HepG2 (cell line): Measurements from ENCODE around the gene C20orf144. TPM values are rescaled to one million over a fixed set of nuclear protein-coding genes. Genes with fewer than 3 reads are reported as not detected.

Experiments
- POLR2AphosphoS5 ChIP-seq: IDR thresholded peaks from 2 replicates; pipeline ENCODE4 v1.6.1; 2012; ENCODE audit warnings: low read depth, low read length
- SYNCRIP ChIP-seq: fragments of 200-400 bp; formaldehyde crosslinking; IDR thresholded peaks from 2 replicates; pipeline ENCODE4 v1.6.1; 2018; ENCODE audit warnings: mild to moderate bottlenecking, low read depth, low read length; ENCODE audit not compliant: insufficient read depth
- ZKSCAN8 ChIP-seq: IDR thresholded peaks from 2 replicates; pipeline ENCODE4 v1.6.1; 2016; ENCODE audit warnings: borderline replicate concordance, missing genetic modification reagents, missing compliant biosample characterization
- ZNF17 ChIP-seq: sonication (generic); formaldehyde crosslinking; IDR thresholded peaks from 2 replicates; pipeline ENCODE4 v1.5.0; 2020; ENCODE audit warnings: mild to moderate bottlenecking, missing genetic modification reagents
- ZNF282 ChIP-seq: fragments of 450-650 bp; IDR thresholded peaks from 2 replicates; pipeline ENCODE4 v1.6.1; 2018; ENCODE audit not compliant: partially characterized antibody
- ZNF441 ChIP-seq: sonication (generic); formaldehyde crosslinking; IDR thresholded peaks from 2 replicates; pipeline ENCODE4 v1.7.0; 2021; ENCODE audit warnings: missing genetic modification reagents, borderline replicate concordance
- polyA plus RNA-seq, 8 experiments: library from polyadenylated mRNA; depleted of rRNA in 3 of 8; stranded (reverse) in 7 of 8; unstranded in 1 of 8; fragments of >200 nt; fragmentation: Illumina TruSeq in 4 of 8; extraction: Trizol in 4 of 8; gene quantifications; 2 replicates each; pipeline versions ENCODE4 v1.2.1 to v1.2.3, GENCODE V29; 2011 to 2016; ENCODE audit warnings: low read depth in 4 of 8, missing spikeins in 1 of 8, mixed read lengths in 1 of 8; ENCODE audit not compliant: insufficient read depth in 1 of 8
- total RNA-seq, 5 experiments: library from RNA; depleted of rRNA; stranded (reverse); fragments of >200 nt; fragmentation: Illumina TruSeq; extraction: Trizol; gene quantifications; 2 replicates each; pipeline ENCODE4 v1.2.3, GENCODE V29; 2016; ENCODE audit warnings: low read depth in 1 of 5
- TF ChIP-seq, protein P1 (sequence below): IDR thresholded peaks from 2 replicates; pipeline ENCODE4 v1.6.1; 2012; ENCODE audit warnings: low read length, improper control_type of control experiment
- TF ChIP-seq, protein P2 (sequence below): sonication (generic); formaldehyde crosslinking; IDR thresholded peaks from 2 replicates; pipeline ENCODE4 v1.5.1; 2020; ENCODE audit warnings: mild to moderate bottlenecking, missing genetic modification reagents, moderate library complexity
- TF ChIP-seq, protein P3 (sequence below): sonication (generic); formaldehyde crosslinking; IDR thresholded peaks from 2 replicates; pipeline ENCODE4 v1.8.1; 2023; ENCODE audit warnings: mild to moderate bottlenecking, missing genetic modification reagents
- TF ChIP-seq, protein P4 (sequence below), 2 experiments: sonication (generic) in 1 of 2; formaldehyde crosslinking in 1 of 2; IDR thresholded peaks; 2 replicates each; pipeline versions ENCODE4 v1.6.1 to v1.9.0; 2014 to 2022; ENCODE audit warnings: antibody characterized with exemption in 1 of 2, borderline replicate concordance in 1 of 2, inconsistent platforms in 1 of 2, low read depth in 1 of 2, missing genetic modification reagents in 1 of 2

C20orf144 gene
- total and polyA plus RNA-seq, 2 of the 13 experiments (the other 11 are each of a cell fraction or from before 2014, with no cell fraction given) = 0.09 to 0.16 TPM

DNA sequence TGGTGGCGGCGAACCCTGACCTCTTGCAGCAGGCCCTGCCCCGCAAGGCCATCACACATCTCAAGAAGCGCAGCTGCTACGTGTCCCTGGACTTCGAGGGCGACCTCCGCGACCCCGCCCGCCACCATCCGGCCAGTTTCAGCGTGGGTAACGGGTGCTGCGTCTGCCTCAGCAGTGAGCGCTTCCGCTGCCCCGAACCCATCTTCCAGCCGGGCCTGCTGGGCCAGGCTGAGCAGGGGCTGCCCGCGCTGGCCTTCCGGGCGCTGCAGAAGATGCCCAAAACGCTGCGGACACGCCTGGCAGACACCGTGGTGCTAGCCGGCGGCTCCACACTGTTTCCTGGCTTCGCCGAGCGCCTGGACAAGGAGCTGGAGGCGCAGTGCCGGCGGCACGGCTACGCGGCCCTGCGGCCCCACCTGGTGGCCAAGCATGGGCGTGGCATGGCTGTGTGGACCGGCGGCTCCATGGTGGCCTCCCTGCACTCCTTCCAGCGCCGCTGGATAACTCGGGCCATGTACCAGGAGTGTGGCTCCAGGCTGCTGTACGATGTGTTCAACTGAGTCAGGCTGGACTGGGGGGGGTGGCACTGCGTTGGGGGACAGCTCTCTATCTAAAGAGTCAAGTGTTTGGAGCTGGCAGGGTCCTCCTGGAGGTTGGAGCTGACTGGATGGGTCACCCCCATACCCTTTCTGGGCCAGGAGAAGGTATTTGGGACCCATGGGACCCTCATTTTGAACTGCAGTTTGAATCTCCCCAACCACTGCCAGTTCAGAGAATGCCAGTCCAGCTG is 5.7 kb downstream of the C20orf144 start (continued):
- TF ChIP-seq, protein P1, sequence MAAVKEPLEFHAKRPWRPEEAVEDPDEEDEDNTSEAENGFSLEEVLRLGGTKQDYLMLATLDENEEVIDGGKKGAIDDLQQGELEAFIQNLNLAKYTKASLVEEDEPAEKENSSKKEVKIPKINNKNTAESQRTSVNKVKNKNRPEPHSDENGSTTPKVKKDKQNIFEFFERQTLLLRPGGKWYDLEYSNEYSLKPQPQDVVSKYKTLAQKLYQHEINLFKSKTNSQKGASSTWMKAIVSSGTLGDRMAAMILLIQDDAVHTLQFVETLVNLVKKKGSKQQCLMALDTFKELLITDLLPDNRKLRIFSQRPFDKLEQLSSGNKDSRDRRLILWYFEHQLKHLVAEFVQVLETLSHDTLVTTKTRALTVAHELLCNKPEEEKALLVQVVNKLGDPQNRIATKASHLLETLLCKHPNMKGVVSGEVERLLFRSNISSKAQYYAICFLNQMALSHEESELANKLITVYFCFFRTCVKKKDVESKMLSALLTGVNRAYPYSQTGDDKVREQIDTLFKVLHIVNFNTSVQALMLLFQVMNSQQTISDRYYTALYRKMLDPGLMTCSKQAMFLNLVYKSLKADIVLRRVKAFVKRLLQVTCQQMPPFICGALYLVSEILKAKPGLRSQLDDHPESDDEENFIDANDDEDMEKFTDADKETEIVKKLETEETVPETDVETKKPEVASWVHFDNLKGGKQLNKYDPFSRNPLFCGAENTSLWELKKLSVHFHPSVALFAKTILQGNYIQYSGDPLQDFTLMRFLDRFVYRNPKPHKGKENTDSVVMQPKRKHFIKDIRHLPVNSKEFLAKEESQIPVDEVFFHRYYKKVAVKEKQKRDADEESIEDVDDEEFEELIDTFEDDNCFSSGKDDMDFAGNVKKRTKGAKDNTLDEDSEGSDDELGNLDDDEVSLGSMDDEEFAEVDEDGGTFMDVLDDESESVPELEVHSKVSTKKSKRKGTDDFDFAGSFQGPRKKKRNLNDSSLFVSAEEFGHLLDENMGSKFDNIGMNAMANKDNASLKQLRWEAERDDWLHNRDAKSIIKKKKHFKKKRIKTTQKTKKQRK = no peak
- TF ChIP-seq ZNF17 (no peak), ZNF441 (CRISPR knock-in tag) (0 out of 2 replicates have a peak, but pooled peaks have one; percentile 48), ZKSCAN8 (CRISPR knock-in tag) (no peak), POLR2AphosphoS5 (no peak), ZNF282 (no peak), SYNCRIP (no peak)
- TF ChIP-seq, protein P2, sequence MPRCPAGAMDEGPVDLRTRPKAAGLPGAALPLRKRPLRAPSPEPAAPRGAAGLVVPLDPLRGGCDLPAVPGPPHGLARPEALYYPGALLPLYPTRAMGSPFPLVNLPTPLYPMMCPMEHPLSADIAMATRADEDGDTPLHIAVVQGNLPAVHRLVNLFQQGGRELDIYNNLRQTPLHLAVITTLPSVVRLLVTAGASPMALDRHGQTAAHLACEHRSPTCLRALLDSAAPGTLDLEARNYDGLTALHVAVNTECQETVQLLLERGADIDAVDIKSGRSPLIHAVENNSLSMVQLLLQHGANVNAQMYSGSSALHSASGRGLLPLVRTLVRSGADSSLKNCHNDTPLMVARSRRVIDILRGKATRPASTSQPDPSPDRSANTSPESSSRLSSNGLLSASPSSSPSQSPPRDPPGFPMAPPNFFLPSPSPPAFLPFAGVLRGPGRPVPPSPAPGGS (CRISPR knock-in tag) = no peak; the same call in 1 of the 2 replicates
- TF ChIP-seq, protein P3, sequence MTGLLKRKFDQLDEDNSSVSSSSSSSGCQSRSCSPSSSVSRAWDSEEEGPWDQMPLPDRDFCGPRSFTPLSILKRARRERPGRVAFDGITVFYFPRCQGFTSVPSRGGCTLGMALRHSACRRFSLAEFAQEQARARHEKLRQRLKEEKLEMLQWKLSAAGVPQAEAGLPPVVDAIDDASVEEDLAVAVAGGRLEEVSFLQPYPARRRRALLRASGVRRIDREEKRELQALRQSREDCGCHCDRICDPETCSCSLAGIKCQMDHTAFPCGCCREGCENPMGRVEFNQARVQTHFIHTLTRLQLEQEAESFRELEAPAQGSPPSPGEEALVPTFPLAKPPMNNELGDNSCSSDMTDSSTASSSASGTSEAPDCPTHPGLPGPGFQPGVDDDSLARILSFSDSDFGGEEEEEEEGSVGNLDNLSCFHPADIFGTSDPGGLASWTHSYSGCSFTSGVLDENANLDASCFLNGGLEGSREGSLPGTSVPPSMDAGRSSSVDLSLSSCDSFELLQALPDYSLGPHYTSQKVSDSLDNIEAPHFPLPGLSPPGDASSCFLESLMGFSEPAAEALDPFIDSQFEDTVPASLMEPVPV (CRISPR knock-in tag) = no peak
- TF ChIP-seq, protein P4, sequence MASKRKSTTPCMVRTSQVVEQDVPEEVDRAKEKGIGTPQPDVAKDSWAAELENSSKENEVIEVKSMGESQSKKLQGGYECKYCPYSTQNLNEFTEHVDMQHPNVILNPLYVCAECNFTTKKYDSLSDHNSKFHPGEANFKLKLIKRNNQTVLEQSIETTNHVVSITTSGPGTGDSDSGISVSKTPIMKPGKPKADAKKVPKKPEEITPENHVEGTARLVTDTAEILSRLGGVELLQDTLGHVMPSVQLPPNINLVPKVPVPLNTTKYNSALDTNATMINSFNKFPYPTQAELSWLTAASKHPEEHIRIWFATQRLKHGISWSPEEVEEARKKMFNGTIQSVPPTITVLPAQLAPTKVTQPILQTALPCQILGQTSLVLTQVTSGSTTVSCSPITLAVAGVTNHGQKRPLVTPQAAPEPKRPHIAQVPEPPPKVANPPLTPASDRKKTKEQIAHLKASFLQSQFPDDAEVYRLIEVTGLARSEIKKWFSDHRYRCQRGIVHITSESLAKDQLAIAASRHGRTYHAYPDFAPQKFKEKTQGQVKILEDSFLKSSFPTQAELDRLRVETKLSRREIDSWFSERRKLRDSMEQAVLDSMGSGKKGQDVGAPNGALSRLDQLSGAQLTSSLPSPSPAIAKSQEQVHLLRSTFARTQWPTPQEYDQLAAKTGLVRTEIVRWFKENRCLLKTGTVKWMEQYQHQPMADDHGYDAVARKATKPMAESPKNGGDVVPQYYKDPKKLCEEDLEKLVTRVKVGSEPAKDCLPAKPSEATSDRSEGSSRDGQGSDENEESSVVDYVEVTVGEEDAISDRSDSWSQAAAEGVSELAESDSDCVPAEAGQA (IDR thresholded peaks at IDR 0.05; ENCODE audit: low read depth) = peak; percentile 87
- TF ChIP-seq, protein P4 (CRISPR knock-in tag; IDR thresholded peaks at IDR 0.05; ENCODE audit: borderline replicate concordance) = no peak
